K562 (cell line): Measurements from ENCODE around the gene SAMD13.

ENCODE experiments used
- CHCHD3 ChIP-seq: fragments of 250-450 bp; sonication (Bioruptor Pico); IDR thresholded peaks from 2 replicates; pipeline ENCODE4 v2.1.2; 2022; ENCODE audit warnings: mild to moderate bottlenecking
- CHD4 ChIP-seq: fragments of 200-600 bp; sonication (generic); IDR thresholded peaks from 3 replicates; pipeline ENCODE4 v1.6.1; 2012; ENCODE audit warnings: low read depth, mild to moderate bottlenecking, mixed read lengths, low read length, inconsistent platforms; ENCODE audit not compliant: insufficient read depth, insufficient replicate concordance, poor library complexity, severe bottlenecking
- CTCF ChIP-seq, 3 experiments: IDR thresholded peaks in 2 of 3; conservative IDR thresholded peaks in 1 of 3; 2 replicates each; pipeline ENCODE4 v1.5.1; 2011 to 2012; ENCODE audit warnings: low read length in 3 of 3, mild to moderate bottlenecking in 3 of 3, control low read depth in 2 of 3, improper control_type of control experiment in 1 of 3, inconsistent platforms in 1 of 3, low read depth in 1 of 3, mixed read lengths in 1 of 3, moderate library complexity in 1 of 3; ENCODE audit not compliant: insufficient read depth in 2 of 3
- JUND ChIP-seq, 2 experiments: IDR thresholded peaks; 2 replicates in 1 of 2; 3 replicates in 1 of 2; pipeline ENCODE4 v1.6.1; 2011; ENCODE audit warnings: borderline replicate concordance in 2 of 2, low read depth in 2 of 2, low read length in 2 of 2, improper control_type of control experiment in 1 of 2, missing biosample characterization in 1 of 2, missing genetic modification characterization in 1 of 2, missing genetic modification reagents in 1 of 2
- MYC ChIP-seq, 2 experiments: fragments of 250-450 bp in 1 of 2; sonication (Bioruptor Pico) in 1 of 2; IDR thresholded peaks; 2 replicates each; pipeline versions ENCODE4 v1.5.1 to v1.6.1; 2012 to 2021; ENCODE audit warnings: low read depth in 2 of 2, borderline replicate concordance in 1 of 2, improper control_type of control experiment in 1 of 2, low read length in 1 of 2, mild to moderate bottlenecking in 1 of 2, moderate library complexity in 1 of 2
- PYGO2 ChIP-seq: fragments of 450-650 bp; IDR thresholded peaks from 2 replicates; pipeline ENCODE4 v1.6.1; 2016; ENCODE audit warnings: mild to moderate bottlenecking, missing genetic modification characterization, moderate library complexity, missing compliant biosample characterization
- SP1 ChIP-seq: sonication (generic); formaldehyde crosslinking; IDR thresholded peaks from 2 replicates; pipeline ENCODE4 v1.8.1; 2022; ENCODE audit warnings: mild to moderate bottlenecking, missing genetic modification reagents
- TCFL5 ChIP-seq: fragments of 250-450 bp; sonication (Bioruptor Pico); conservative IDR thresholded peaks from 2 replicates; pipeline ENCODE4 v1.6.1; 2021; ENCODE audit warnings: mild to moderate bottlenecking, moderate library complexity, matching md5 sums
- TSC22D4 ChIP-seq: fragments of 450-650 bp; IDR thresholded peaks from 2 replicates; pipeline ENCODE4 v1.6.1; 2016; ENCODE audit warnings: missing genetic modification characterization, missing biosample characterization, control low read depth
- YY1 ChIP-seq, 3 experiments: IDR thresholded peaks; 2 replicates each; pipeline ENCODE4 v1.6.1; 2011; ENCODE audit warnings: low read length in 2 of 3, mild to moderate bottlenecking in 2 of 3, moderate library complexity in 2 of 3, borderline replicate concordance in 1 of 3, control low read depth in 1 of 3, low read depth in 1 of 3; ENCODE audit not compliant: insufficient read depth in 3 of 3, insufficient replicate concordance in 2 of 3, control insufficient read depth in 1 of 3, insufficient read length in 1 of 3; ENCODE audit errors: extremely low read depth in 1 of 3
- ZBTB43 ChIP-seq: sonication (generic); formaldehyde crosslinking; IDR thresholded peaks from 2 replicates; pipeline ENCODE4 v1.8.0; 2023; ENCODE audit warnings: mild to moderate bottlenecking, missing genetic modification reagents
- ZBTB9 ChIP-seq: fragments of 450-650 bp; formaldehyde crosslinking; IDR thresholded peaks from 2 replicates; pipeline ENCODE4 v1.4.0; 2020; ENCODE audit warnings: mild to moderate bottlenecking, moderate library complexity

- TF ChIP-seq CHD4 (no peak), ZBTB43 (CRISPR knock-in tag) (no peak), CTCF (IDR thresholded peaks at IDR 0.05 in 2 of 3, conservative IDR thresholded peaks at IDR 0.05 in 1 of 3; ENCODE audit: insufficient read depth in 2 of 3, low read depth in 1 of 3, low read length in 3 of 3) (no peak), SP1 (CRISPR knock-in tag) (no peak), PYGO2 (tag) (no peak), CHCHD3 (no peak), ZBTB9 (no peak), YY1 (IDR thresholded peaks at IDR 0.05; ENCODE audit: borderline replicate concordance in 1 of 3, control insufficient read depth in 1 of 3, extremely low read depth in 1 of 3, insufficient read depth in 3 of 3, insufficient read length in 1 of 3, insufficient replicate concordance in 2 of 3, low read depth in 1 of 3, low read length in 2 of 3) (no peak), JUND (IDR thresholded peaks at IDR 0.05; ENCODE audit: borderline replicate concordance, low read depth, low read length) (no peak), JUND (tag; IDR thresholded peaks at IDR 0.05; ENCODE audit: borderline replicate concordance, low read depth, low read length) (no peak; the same call in 2 of the 3 replicates), TCFL5 (CRISPR knock-in tag) (no peak), TSC22D4 (tag) (no peak), MYC (IDR thresholded peaks at IDR 0.05; ENCODE audit: low read depth, low read length) (no peak), MYC (CRISPR knock-in tag; IDR thresholded peaks at IDR 0.05; ENCODE audit: borderline replicate concordance, low read depth) (no peak)
Measured at GRCh38 chr1:84376000-84376910, 74.7 kb downstream of the SAMD13 start.
